HUDEP-2 (cell line): ENCODE data around the gene PPM1A.

Experiments used
- DNase-seq, 76 experiments: peaks; one replicate each; lab custom pipeline; 2025; ENCODE audit not compliant: unreplicated experiment in 76 of 76; lab: John Stamatoyannopoulos, UW

The PPM1A gene

GRCh38 chr14:60248697-60249318 lies at the start of gene PPM1A:
Gene PPM1A (plus strand): TSS chr14:60249221. CDS start chr14:60282704, 33,483 bp downstream.
- peak in 75 of 76 experiments; percentile 55 to 94 (median 87) for DNase-seq

- DNase-seq = no peak
Observed at GRCh38 chr14:60199321-60199720, 49.7 kb upstream of the PPM1A start.

GRCh38 chr14:60204104-60204842 lies 44.7 kb upstream of the PPM1A start:
- DNase-seq = peak in 3 of 76 experiments; percentile 20 to 24 (median 23)

GRCh38 chr14:60204843-60205774 lies 43.9 kb upstream of the PPM1A start:
- DNase-seq = no peak

GRCh38 chr14:60206249-60206670 lies 42.8 kb upstream of the PPM1A start:
- DNase-seq = no peak

- no peak for DNase-seq
Observed at GRCh38 chr14:60206837-60207533, 42.0 kb upstream of the PPM1A start.

- no peak for DNase-seq
Observed at GRCh38 chr14:60210703-60211102, 38.3 kb upstream of the PPM1A start.

- DNase-seq = no peak
Observed at GRCh38 chr14:60211153-60211552, 37.9 kb upstream of the PPM1A start.

- DNase-seq = no peak
Observed at GRCh38 chr14:60212503-60213371, 36.3 kb upstream of the PPM1A start.

GRCh38 chr14:60214003-60214402 lies 35.0 kb upstream of the PPM1A start:
- no peak for DNase-seq

GRCh38 chr14:60214415-60215126 lies 34.5 kb upstream of the PPM1A start:
- DNase-seq = no peak

GRCh38 chr14:60215127-60215444 lies 33.9 kb upstream of the PPM1A start:
- no peak for DNase-seq

GRCh38 chr14:60215520-60216420 lies 33.3 kb upstream of the PPM1A start:
- DNase-seq = no peak

GRCh38 chr14:60217713-60218112 lies 31.3 kb upstream of the PPM1A start:
- DNase-seq = no peak

- no peak for DNase-seq
Observed at GRCh38 chr14:60220084-60220483, 28.9 kb upstream of the PPM1A start.

GRCh38 chr14:60220917-60221316 lies 28.1 kb upstream of the PPM1A start:
- no peak for DNase-seq

- no peak for DNase-seq
Observed at GRCh38 chr14:60221457-60221856, 27.6 kb upstream of the PPM1A start.

GRCh38 chr14:60222820-60223219 lies 26.2 kb upstream of the PPM1A start:
- DNase-seq = no peak
